Measurements from ENCODE around the gene C2orf76. TPM values are rescaled to one million over a fixed set of nuclear protein-coding genes. Genes with fewer than 3 reads are reported as not detected.

The C2orf76 gene
- total RNA-seq, 4 donors from 2014 or later = 1.6 to 2.9 TPM; not detected in 2

GRCh38 chr2:119367472-119368099, 952 bp upstream of the C2orf76 start:
- TF ChIP-seq, protein P1, sequence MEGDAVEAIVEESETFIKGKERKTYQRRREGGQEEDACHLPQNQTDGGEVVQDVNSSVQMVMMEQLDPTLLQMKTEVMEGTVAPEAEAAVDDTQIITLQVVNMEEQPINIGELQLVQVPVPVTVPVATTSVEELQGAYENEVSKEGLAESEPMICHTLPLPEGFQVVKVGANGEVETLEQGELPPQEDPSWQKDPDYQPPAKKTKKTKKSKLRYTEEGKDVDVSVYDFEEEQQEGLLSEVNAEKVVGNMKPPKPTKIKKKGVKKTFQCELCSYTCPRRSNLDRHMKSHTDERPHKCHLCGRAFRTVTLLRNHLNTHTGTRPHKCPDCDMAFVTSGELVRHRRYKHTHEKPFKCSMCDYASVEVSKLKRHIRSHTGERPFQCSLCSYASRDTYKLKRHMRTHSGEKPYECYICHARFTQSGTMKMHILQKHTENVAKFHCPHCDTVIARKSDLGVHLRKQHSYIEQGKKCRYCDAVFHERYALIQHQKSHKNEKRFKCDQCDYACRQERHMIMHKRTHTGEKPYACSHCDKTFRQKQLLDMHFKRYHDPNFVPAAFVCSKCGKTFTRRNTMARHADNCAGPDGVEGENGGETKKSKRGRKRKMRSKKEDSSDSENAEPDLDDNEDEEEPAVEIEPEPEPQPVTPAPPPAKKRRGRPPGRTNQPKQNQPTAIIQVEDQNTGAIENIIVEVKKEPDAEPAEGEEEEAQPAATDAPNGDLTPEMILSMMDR (IDR thresholded peaks at IDR 0.05) = no peak
- peak in 1 of 2 donors; percentile 10 for TF ChIP-seq POLR2A (IDR thresholded peaks at IDR 0.05)
- Histone ChIP-seq H3K27me3 (no peaks in the 10 kb centered on the region), H3K4me1 (peaks cover 3 to 29% (median 5%) of the 10 kb centered on the region in 4 donors), H3K4me3 (peak overlapping the region; percentile 69 to 77 (median 71)), H3K36me3 (peaks cover 0 to 36% (median 0%) of the 10 kb centered on the region in 3 donors), H3K9me3 (no peaks in the 10 kb centered on the region), H3K27ac (peak overlapping the region; percentile 88 to 90 (median 90))
- peak; percentile 46 to 86 (median 83) for DNase-seq

- Histone ChIP-seq H3K9me3 (no peaks in the 10 kb centered on the region), H3K27ac (peak overlapping the region; percentile 88 to 90 (median 90)), H3K4me1 (peaks cover 3 to 29% (median 5%) of the 10 kb centered on the region in 4 donors), H3K4me3 (peak overlapping the region; percentile 69 to 77 (median 71)), H3K36me3 (peaks cover 0 to 23% (median 0%) of the 10 kb centered on the region in 3 donors), H3K27me3 (no peaks in the 10 kb centered on the region)
- peak in 1 of 3 donors; percentile 26 for DNase-seq
- TF ChIP-seq, protein P1 (IDR thresholded peaks at IDR 0.05) = no peak
- TF ChIP-seq POLR2A (IDR thresholded peaks at IDR 0.05) = no peak
These were observed 429 bp downstream of the C2orf76 start for GRCh38 chr2:119366161-119366648.

- no peak for DNase-seq
- TF ChIP-seq, protein P1 (IDR thresholded peaks at IDR 0.05) = no peak
- no peak for TF ChIP-seq POLR2A (IDR thresholded peaks at IDR 0.05)
- Histone ChIP-seq H3K4me1 (peaks cover 3 to 29% (median 5%) of the 10 kb centered on the region in 4 donors), H3K9me3 (no peaks in the 10 kb centered on the region), H3K36me3 (peaks cover 0 to 15% (median 0%) of the 10 kb centered on the region in 3 donors), H3K27ac (peak overlapping the region in 2 of 4 donors; percentile 89 to 90), H3K4me3 (peak overlapping the region in 3 of 4 donors; percentile 69 to 77 (median 73)), H3K27me3 (no peaks in the 10 kb centered on the region)
These were observed 1.2 kb downstream of the C2orf76 start for GRCh38 chr2:119365436-119365835.

DNA sequence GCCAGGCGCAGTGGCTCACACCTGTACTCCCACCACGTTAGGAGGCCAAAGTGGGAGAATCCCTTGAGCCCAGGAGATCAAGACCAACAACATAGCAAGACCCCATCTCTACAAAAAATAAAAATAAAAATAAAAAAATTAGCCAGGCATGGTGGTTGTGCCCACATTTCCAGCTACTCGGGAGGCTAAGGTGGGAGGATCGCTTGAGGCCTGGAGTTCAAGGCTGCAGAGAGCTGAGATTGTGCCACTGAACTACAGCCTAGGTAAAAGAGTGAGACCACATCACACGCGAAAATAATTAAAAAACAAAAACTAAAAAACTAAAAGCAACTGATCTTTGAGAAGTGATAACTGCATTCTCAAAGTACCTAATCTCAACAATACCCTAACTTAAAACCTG, 1.8 kb downstream of the C2orf76 start:
- Histone ChIP-seq H3K9me3 (no peaks in the 10 kb centered on the region), H3K4me3 (no peak overlapping the region), H3K4me1 (peaks cover 3 to 29% (median 5%) of the 10 kb centered on the region in 4 donors), H3K36me3 (peaks cover 0 to 11% (median 0%) of the 10 kb centered on the region in 3 donors), H3K27me3 (no peaks in the 10 kb centered on the region), H3K27ac (no peak overlapping the region)
- TF ChIP-seq, protein P1 (IDR thresholded peaks at IDR 0.05) = no peak
- TF ChIP-seq POLR2A (IDR thresholded peaks at IDR 0.05) = no peak
- DNase-seq = no peak

GRCh38 chr2:119360423-119360966, 6.1 kb downstream of the C2orf76 start:
- H3K4me3 ChIP-seq = no peak overlapping the region
- no peaks in the 10 kb centered on the region for H3K9me3 ChIP-seq
- no peaks in the 10 kb centered on the region for H3K36me3 ChIP-seq
- DNase-seq = no peak
- H3K27me3 ChIP-seq = no peaks in the 10 kb centered on the region
- H3K27ac ChIP-seq = no peak overlapping the region
- peaks cover 0 to 9% (median 2%) of the 10 kb centered on the region in 4 donors for H3K4me1 ChIP-seq
- TF ChIP-seq, protein P1 (IDR thresholded peaks at IDR 0.05) = no peak
- TF ChIP-seq POLR2A (IDR thresholded peaks at IDR 0.05) = no peak

Measured in Peyer's patch (tissue), 4 donors.